Neutrophil (primary cell): ENCODE measurements around the gene ALPG.
"Not testable (repeated sequence)": the region's sequence is repeated elsewhere in the genome, so short reads cannot be mapped to it uniquely, and the experiment has no call there.

Source experiments
- H3K27ac ChIP-seq: fragments of 200-600 bp; sonication (generic); 2 replicates; pipeline ENCODE4 v1.5.1; 2016; ENCODE audit warnings: mild to moderate bottlenecking, moderate library complexity
- H3K27me3 ChIP-seq: fragments of 200-600 bp; sonication (generic); 2 replicates; pipeline ENCODE4 v1.6.0; 2016; ENCODE audit warnings: mild to moderate bottlenecking
- H3K36me3 ChIP-seq: fragments of 200-600 bp; sonication (generic); 2 replicates; pipeline ENCODE4 v1.5.1; 2017
- H3K4me1 ChIP-seq, 2 experiments: fragments of 200-600 bp in 1 of 2; sonication (generic) in 1 of 2; 1 replicate in 1 of 2; 2 replicates in 1 of 2; pipeline versions ENCODE4 v1.5.1 to v1.6.1; 2013 to 2016; ENCODE audit warnings: low read depth in 1 of 2, low read length in 1 of 2, mild to moderate bottlenecking in 1 of 2, moderate library complexity in 1 of 2; ENCODE audit not compliant: control insufficient read depth in 1 of 2, insufficient read depth in 1 of 2
- H3K4me3 ChIP-seq, 2 experiments: fragments of 200-600 bp in 1 of 2; sonication (generic) in 1 of 2; 1 replicate in 1 of 2; 2 replicates in 1 of 2; pipeline ENCODE4 v1.5.1; 2013 to 2016; ENCODE audit warnings: low read depth in 1 of 2, low read length in 1 of 2, mild to moderate bottlenecking in 1 of 2, moderate library complexity in 1 of 2
- H3K9me3 ChIP-seq: fragments of 200-600 bp; sonication (generic); 2 replicates; pipeline ENCODE4 v1.5.1; 2016
- CTCF ChIP-seq: fragments of 200-600 bp; sonication (generic); IDR thresholded peaks from 2 replicates; pipeline ENCODE4 v1.5.1; 2016; ENCODE audit warnings: antibody characterized with exemption

The ALPG gene

GRCh38 chr2:232447091-232447620 lies 40.5 kb downstream of the ALPG start:
- Histone ChIP-seq H3K4me3 (no peak overlapping the region), H3K4me1 (no peaks in the 10 kb centered on the region), H3K9me3 (no peaks in the 10 kb centered on the region), H3K27ac (no peak overlapping the region), H3K27me3 (peaks cover 6% of the 10 kb centered on the region), H3K36me3 (no peaks in the 10 kb centered on the region)
- TF ChIP-seq CTCF = no peak

- H3K4me3 ChIP-seq = no peak overlapping the region
Observed at GRCh38 chr2:232447638-232448303, 41.1 kb downstream of the ALPG start.

GRCh38 chr2:232448304-232448690 lies 41.7 kb downstream of the ALPG start:
- Histone ChIP-seq H3K4me1 (no peaks in the 10 kb centered on the region), H3K27ac (no peak overlapping the region), H3K9me3 (no peaks in the 10 kb centered on the region), H3K27me3 (peaks cover 9% of the 10 kb centered on the region), H3K36me3 (no peaks in the 10 kb centered on the region), H3K4me3 (no peak overlapping the region)
- TF ChIP-seq CTCF = no peak

More at GRCh38 chr2:232447638-232448303, 41.1 kb downstream of the ALPG start:
- Histone ChIP-seq H3K27me3 (peaks cover 6% of the 10 kb centered on the region), H3K4me1 (no peaks in the 10 kb centered on the region), H3K27ac (no peak overlapping the region), H3K9me3 (no peaks in the 10 kb centered on the region), H3K36me3 (no peaks in the 10 kb centered on the region)
- TF ChIP-seq CTCF = no peak

DNA sequence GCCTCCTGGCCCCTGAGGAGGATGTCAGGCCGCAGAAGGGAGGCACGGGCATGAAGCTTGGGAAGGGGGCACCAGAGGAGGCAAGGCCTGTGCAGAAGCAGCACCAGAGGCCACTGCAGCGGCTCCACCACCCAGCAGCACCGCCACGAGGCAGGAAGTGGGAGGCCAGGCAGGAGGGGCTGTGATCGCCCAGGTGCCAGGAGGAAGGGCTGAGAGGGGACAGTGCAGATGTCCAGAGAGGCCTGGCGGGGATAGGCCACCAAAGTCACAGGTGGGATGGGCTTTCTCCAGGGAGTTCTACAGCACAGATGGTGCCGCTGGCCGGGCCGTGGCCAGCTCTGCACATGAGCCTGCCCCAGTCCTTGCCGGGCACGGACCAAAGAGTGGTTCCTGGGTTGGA lies 43.3 kb downstream of the ALPG start:
- no peaks in the 10 kb centered on the region for H3K36me3 ChIP-seq
- TF ChIP-seq CTCF = no peak
- no peak overlapping the region for H3K27ac ChIP-seq
- no peaks in the 10 kb centered on the region for H3K4me1 ChIP-seq
- no peaks in the 10 kb centered on the region for H3K9me3 ChIP-seq
- no peak overlapping the region for H3K4me3 ChIP-seq
- H3K27me3 ChIP-seq = peaks cover 11% of the 10 kb centered on the region

DNA sequence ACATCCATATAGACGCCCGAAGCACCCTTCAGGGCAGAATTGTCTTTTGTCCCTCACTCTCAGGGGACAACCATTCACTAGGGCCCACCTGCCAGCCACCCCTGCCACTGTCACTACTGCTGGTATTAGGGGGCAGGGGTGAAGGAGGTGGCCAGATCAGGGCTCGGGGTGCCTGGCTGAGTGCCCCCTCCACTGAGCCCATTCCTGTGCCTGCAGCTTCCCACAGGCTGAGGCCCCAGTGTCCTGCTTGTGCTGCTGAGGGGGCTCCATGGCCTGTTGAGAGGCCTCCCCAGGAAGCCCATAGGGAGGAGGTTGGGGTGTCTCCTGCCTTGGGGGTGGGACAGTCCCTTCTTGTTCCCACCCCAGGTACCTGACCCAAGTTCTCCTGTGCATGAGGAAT lies 45.0 kb downstream of the ALPG start:
- not testable (repeated sequence) for H3K4me3 ChIP-seq, H3K27ac ChIP-seq, H3K4me1 ChIP-seq, H3K9me3 ChIP-seq, H3K36me3 ChIP-seq
- peaks cover 11% of the 10 kb centered on the region for H3K27me3 ChIP-seq

DNA sequence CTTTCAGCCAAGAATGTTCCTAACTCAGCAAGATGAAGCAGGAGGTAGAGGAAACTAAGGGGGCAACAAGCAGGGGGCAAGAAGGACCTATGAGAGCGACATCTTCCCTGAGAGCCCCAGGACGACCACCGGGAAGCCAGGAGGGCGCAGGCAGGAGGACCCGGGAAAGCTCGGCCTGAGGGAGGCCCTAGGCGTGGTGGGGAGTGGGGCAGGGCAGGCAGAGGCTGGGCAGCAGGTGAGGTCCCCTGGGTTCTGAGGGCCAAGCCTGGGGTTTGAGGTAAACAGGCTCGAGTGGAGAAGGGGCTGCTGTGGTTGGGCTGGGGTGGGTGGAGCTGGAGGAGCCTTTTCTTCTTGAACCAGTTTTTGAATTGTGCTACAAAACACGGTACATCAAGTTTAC lies 48.0 kb downstream of the ALPG start:
- no peaks in the 10 kb centered on the region for H3K36me3 ChIP-seq
- peaks cover 35% of the 10 kb centered on the region for H3K27me3 ChIP-seq
- H3K4me3 ChIP-seq = no peak overlapping the region
- no peaks in the 10 kb centered on the region for H3K4me1 ChIP-seq
- TF ChIP-seq CTCF = no peak
- H3K27ac ChIP-seq = no peak overlapping the region
- no peaks in the 10 kb centered on the region for H3K9me3 ChIP-seq
